Calu3 (cell line): ENCODE results near the gene CRISP3. TPM values are rescaled to one million over a fixed set of nuclear protein-coding genes. Genes with fewer than 3 reads are reported as not detected.
"Not testable (repeated sequence)": the region's sequence is repeated elsewhere in the genome, so short reads cannot be mapped to it uniquely, and the experiment has no call there.

Experiments used
- BruUV-seq: library from RNA; stranded (reverse); fragments of 400-500 nt; replicated peaks from 2 replicates; lab custom pipeline; 2021; lab: Mats Ljungman, UMichigan
- CTCF ChIA-PET: fragments of 300-600 bp; sonication (Branson Sonifier 250); formaldehyde crosslinking; loops from one replicate; lab custom pipeline; 2022; ENCODE audit warnings: antibody characterized with exemption; lab: Charles Lee
- DNase-seq: peaks from one replicate; pipeline ENCODE4 v3.0.0; 2022
- H3K27ac Mint-ChIP-seq: one replicate; pipeline ENCODE4 v1.8.0; 2022; ENCODE audit warnings: mixed read lengths; ENCODE audit not compliant: unreplicated experiment
- H3K27me3 Mint-ChIP-seq: one replicate; pipeline ENCODE4 v1.8.0; 2022; ENCODE audit warnings: mixed read lengths; ENCODE audit not compliant: unreplicated experiment
- H3K36me3 Mint-ChIP-seq: one replicate; pipeline ENCODE4 v1.8.0; 2022; ENCODE audit warnings: mild to moderate bottlenecking, moderate library complexity, mixed read lengths; ENCODE audit not compliant: insufficient read depth, unreplicated experiment
- H3K4me1 Mint-ChIP-seq: one replicate; pipeline ENCODE4 v1.8.0; 2022; ENCODE audit warnings: mild to moderate bottlenecking, low read depth, mixed read lengths; ENCODE audit not compliant: unreplicated experiment
- H3K4me3 Mint-ChIP-seq: one replicate; pipeline ENCODE4 v1.8.0; 2022; ENCODE audit warnings: mild to moderate bottlenecking, low read depth, moderate library complexity, mixed read lengths; ENCODE audit not compliant: unreplicated experiment
- H3K9me3 Mint-ChIP-seq: one replicate; pipeline ENCODE4 v1.8.0; 2022; ENCODE audit warnings: low read depth, mixed read lengths; ENCODE audit not compliant: unreplicated experiment
- CTCF ChIP-seq: fragments of 200-600 bp; IDR thresholded peaks from one replicate; pipeline ENCODE4 v1.8.0; 2022; ENCODE audit warnings: antibody characterized with exemption; ENCODE audit not compliant: unreplicated experiment
- intact Hi-C: fragments of 100-400 bp; cut with micrococcal nuclease; formaldehyde crosslinking; loops from one replicate; pipeline ENCODE4 v1.10.0; 2022; ENCODE audit not compliant: unreplicated experiment
- total RNA-seq: library from RNA; stranded (reverse); gene quantifications from 2 replicates; pipeline ENCODE4 v1.2.3, GENCODE V29; 2022

Gene CRISP3
- total RNA-seq, 1 experiment from 2014 or later = 1.5 TPM

DNA sequence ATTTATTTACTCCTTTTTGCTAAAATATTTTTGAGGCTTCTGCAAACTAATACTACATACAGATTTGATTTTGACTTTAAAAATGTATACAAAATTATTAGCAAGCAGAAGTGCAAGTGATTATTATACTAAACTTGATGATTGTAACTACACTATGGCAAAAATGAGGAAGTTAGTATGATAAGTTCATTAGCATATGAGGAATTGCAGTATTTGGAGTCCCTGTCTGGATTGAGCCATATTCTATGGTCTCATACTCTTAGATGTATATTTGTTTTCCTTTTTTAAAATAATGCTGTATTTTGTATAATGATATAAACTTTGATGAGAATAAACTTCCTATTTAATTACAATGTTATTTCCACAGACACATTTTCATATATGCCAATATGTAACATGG lies 13.9 kb downstream of the CRISP3 start:
- Mint-ChIP-seq H3K9me3 (no peaks in the 10 kb centered on the region), H3K36me3 (no peaks in the 10 kb centered on the region), H3K4me3 (no peak overlapping the region), H3K4me1 (no peaks in the 10 kb centered on the region), H3K27me3 (no peaks in the 10 kb centered on the region), H3K27ac (no peak overlapping the region)
- intact Hi-C loops = no loop called here
- BruUV-seq = no TSS peak
- no peak for TF ChIP-seq CTCF
- no peak for DNase-seq
- CTCF ChIA-PET = no interaction called here

DNA sequence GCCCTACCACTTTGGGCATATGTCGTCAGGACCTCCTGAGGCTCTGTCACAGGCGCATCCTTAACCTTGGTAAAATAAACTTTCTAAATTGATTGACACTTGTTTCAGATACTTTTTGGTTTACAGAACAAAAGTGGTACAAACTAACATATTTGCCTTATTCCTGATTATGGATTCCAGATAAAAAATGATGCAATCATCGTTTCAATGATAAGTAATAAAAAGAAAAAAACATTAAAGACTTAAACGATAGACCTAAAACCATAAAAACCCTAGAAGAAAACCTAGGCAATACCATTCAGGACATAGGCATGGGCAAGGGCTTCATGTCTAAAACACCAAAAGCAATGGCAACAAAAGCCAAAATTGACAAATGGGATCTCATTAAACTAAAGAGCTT lies 20.3 kb downstream of the CRISP3 start:
- BruUV-seq, H3K27me3 Mint-ChIP-seq, CTCF ChIA-PET, H3K9me3 Mint-ChIP-seq, H3K36me3 Mint-ChIP-seq, H3K4me1 Mint-ChIP-seq, intact Hi-C loops, DNase-seq, H3K4me3 Mint-ChIP-seq, H3K27ac Mint-ChIP-seq: not testable (repeated sequence)

GRCh38 chr6:49721297-49721696 lies 22.9 kb downstream of the CRISP3 start:
- CTCF ChIA-PET = no interaction called here
- BruUV-seq = no TSS peak
- DNase-seq = no peak
- Mint-ChIP-seq H3K4me1 (no peaks in the 10 kb centered on the region), H3K4me3 (no peak overlapping the region), H3K36me3 (no peaks in the 10 kb centered on the region), H3K9me3 (peaks cover 8% of the 10 kb centered on the region), H3K27me3 (no peaks in the 10 kb centered on the region), H3K27ac (no peak overlapping the region)
- intact Hi-C loops = no loop called here
- no peak for TF ChIP-seq CTCF

- BruUV-seq = no TSS peak
- CTCF ChIA-PET = no interaction called here
- no peak for TF ChIP-seq CTCF
- Mint-ChIP-seq H3K27me3 (no peaks in the 10 kb centered on the region), H3K4me1 (no peaks in the 10 kb centered on the region), H3K4me3 (no peak overlapping the region), H3K9me3 (peaks cover 8% of the 10 kb centered on the region), H3K36me3 (no peaks in the 10 kb centered on the region), H3K27ac (no peak overlapping the region)
- intact Hi-C loops = no loop called here
- no peak for DNase-seq
Measured at GRCh38 chr6:49720372-49720771, 23.8 kb downstream of the CRISP3 start.

- Mint-ChIP-seq H3K9me3 (peaks cover 3% of the 10 kb centered on the region), H3K27ac (no peak within 1 kb of the TSS), H3K36me3 (no peaks in the 10 kb centered on the region), H3K27me3 (no peaks in the 10 kb centered on the region), H3K4me3 (no peak within 1 kb of the TSS), H3K4me1 (no peaks in the 10 kb centered on the region)
- no TSS peak for BruUV-seq
- intact Hi-C loops = no loop called here
- TF ChIP-seq CTCF = no peak
- no peak for DNase-seq
- CTCF ChIA-PET = no interaction called here
Measured at GRCh38 chr6:49713346-49713745, 30.8 kb downstream of the CRISP3 start, which contains the start of gene CRISP2. Gene CRISP2 (minus strand): TSS chr6:49713543. CDS start chr6:49709196, 4,347 bp downstream.
